ENCODE data around the gene DNLZ.

DNA sequence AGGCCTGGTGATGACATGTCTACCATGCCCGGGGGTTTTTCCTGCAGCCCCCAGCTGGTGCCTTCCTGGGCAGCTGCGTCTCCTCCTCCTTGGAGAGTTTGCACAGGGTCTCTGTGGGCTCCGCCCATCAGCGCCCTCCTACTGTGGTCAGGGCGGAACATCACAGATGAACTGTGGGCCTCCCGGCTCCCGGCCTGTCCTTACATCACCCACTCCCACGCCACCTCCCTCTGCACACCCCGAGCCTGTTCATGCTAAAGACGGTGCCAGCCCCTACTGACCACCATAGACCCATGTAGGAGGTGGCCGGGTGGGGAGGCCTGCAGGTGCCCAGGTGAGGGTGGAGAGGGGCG, 23.6 kb downstream of the DNLZ start:
- TF ChIP-seq, protein P1, sequence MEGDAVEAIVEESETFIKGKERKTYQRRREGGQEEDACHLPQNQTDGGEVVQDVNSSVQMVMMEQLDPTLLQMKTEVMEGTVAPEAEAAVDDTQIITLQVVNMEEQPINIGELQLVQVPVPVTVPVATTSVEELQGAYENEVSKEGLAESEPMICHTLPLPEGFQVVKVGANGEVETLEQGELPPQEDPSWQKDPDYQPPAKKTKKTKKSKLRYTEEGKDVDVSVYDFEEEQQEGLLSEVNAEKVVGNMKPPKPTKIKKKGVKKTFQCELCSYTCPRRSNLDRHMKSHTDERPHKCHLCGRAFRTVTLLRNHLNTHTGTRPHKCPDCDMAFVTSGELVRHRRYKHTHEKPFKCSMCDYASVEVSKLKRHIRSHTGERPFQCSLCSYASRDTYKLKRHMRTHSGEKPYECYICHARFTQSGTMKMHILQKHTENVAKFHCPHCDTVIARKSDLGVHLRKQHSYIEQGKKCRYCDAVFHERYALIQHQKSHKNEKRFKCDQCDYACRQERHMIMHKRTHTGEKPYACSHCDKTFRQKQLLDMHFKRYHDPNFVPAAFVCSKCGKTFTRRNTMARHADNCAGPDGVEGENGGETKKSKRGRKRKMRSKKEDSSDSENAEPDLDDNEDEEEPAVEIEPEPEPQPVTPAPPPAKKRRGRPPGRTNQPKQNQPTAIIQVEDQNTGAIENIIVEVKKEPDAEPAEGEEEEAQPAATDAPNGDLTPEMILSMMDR (IDR thresholded peaks at IDR 0.05; ENCODE audit: low read depth, low read length, missing input control) = no peak
- TF ChIP-seq GABPA (IDR thresholded peaks at IDR 0.05 in 1 of 2, conservative IDR thresholded peaks at IDR 0.05 in 1 of 2) (no peak), YY1 (IDR thresholded peaks at IDR 0.05) (no peak), JUND (IDR thresholded peaks at IDR 0.05) (no peak), TAF1 (conservative IDR thresholded peaks at IDR 0.05) (no peak)
